Calu3 (cell line): ENCODE measurements around the gene ZNF526. TPM values are rescaled to one million over a fixed set of nuclear protein-coding genes. Genes with fewer than 3 reads are reported as not detected.

Experiments
- BruUV-seq: library from RNA; stranded (reverse); fragments of 400-500 nt; replicated peaks from 2 replicates; lab custom pipeline; 2021; lab: Mats Ljungman, UMichigan
- CTCF ChIA-PET: fragments of 300-600 bp; sonication (Branson Sonifier 250); formaldehyde crosslinking; loops from one replicate; lab custom pipeline; 2022; ENCODE audit warnings: antibody characterized with exemption; lab: Charles Lee
- DNase-seq: peaks from one replicate; pipeline ENCODE4 v3.0.0; 2022
- H3K27ac Mint-ChIP-seq: one replicate; pipeline ENCODE4 v1.8.0; 2022; ENCODE audit warnings: mixed read lengths; ENCODE audit not compliant: unreplicated experiment
- H3K27me3 Mint-ChIP-seq: one replicate; pipeline ENCODE4 v1.8.0; 2022; ENCODE audit warnings: mixed read lengths; ENCODE audit not compliant: unreplicated experiment
- H3K36me3 Mint-ChIP-seq: one replicate; pipeline ENCODE4 v1.8.0; 2022; ENCODE audit warnings: mild to moderate bottlenecking, moderate library complexity, mixed read lengths; ENCODE audit not compliant: insufficient read depth, unreplicated experiment
- H3K4me1 Mint-ChIP-seq: one replicate; pipeline ENCODE4 v1.8.0; 2022; ENCODE audit warnings: mild to moderate bottlenecking, low read depth, mixed read lengths; ENCODE audit not compliant: unreplicated experiment
- H3K4me3 Mint-ChIP-seq: one replicate; pipeline ENCODE4 v1.8.0; 2022; ENCODE audit warnings: mild to moderate bottlenecking, low read depth, moderate library complexity, mixed read lengths; ENCODE audit not compliant: unreplicated experiment
- H3K9me3 Mint-ChIP-seq: one replicate; pipeline ENCODE4 v1.8.0; 2022; ENCODE audit warnings: low read depth, mixed read lengths; ENCODE audit not compliant: unreplicated experiment
- intact Hi-C: fragments of 100-400 bp; cut with micrococcal nuclease; formaldehyde crosslinking; loops from one replicate; pipeline ENCODE4 v1.10.0; 2022; ENCODE audit not compliant: unreplicated experiment
- total RNA-seq: library from RNA; stranded (reverse); gene quantifications from 2 replicates; pipeline ENCODE4 v1.2.3, GENCODE V29; 2022
- TF ChIP-seq, protein P1 (sequence below): fragments of 200-600 bp; IDR thresholded peaks from one replicate; pipeline ENCODE4 v1.8.0; 2022; ENCODE audit warnings: antibody characterized with exemption; ENCODE audit not compliant: unreplicated experiment

The ZNF526 gene
- total RNA-seq, 1 experiment from 2014 or later = 25.4 TPM

DNA sequence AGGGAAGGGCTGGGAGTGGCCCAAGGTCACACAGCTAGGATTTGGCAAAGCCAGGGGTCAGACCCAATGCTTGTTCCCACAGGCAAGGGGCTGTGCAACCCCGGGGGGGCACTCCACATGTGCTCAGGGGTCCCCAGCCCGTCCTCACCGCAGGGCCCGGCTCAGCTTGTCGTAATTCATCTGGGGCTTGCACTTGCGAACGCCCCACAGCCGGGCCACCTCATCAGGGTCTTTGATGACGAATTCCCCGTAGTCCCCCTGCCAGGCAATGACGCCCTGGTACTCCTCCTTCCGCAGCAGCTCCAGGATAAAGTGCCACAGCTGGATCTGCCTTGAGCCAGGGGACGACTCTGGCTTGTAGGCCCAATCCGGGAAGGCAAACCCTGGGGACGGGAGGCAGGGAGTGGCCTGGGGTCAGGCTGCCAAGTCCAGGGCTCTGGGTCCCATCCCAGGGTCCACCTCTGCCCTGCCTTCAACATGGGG, 30.1 kb downstream of the ZNF526 start:
- peaks cover 35% of the 10 kb centered on the region for H3K4me1 Mint-ChIP-seq
- no peak overlapping the region for H3K27ac Mint-ChIP-seq
- TF ChIP-seq, protein P1, sequence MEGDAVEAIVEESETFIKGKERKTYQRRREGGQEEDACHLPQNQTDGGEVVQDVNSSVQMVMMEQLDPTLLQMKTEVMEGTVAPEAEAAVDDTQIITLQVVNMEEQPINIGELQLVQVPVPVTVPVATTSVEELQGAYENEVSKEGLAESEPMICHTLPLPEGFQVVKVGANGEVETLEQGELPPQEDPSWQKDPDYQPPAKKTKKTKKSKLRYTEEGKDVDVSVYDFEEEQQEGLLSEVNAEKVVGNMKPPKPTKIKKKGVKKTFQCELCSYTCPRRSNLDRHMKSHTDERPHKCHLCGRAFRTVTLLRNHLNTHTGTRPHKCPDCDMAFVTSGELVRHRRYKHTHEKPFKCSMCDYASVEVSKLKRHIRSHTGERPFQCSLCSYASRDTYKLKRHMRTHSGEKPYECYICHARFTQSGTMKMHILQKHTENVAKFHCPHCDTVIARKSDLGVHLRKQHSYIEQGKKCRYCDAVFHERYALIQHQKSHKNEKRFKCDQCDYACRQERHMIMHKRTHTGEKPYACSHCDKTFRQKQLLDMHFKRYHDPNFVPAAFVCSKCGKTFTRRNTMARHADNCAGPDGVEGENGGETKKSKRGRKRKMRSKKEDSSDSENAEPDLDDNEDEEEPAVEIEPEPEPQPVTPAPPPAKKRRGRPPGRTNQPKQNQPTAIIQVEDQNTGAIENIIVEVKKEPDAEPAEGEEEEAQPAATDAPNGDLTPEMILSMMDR = no peak
- CTCF ChIA-PET = no interaction called here
- no TSS peak for BruUV-seq
- H3K27me3 Mint-ChIP-seq = no peaks in the 10 kb centered on the region
- H3K36me3 Mint-ChIP-seq = peaks cover 80% of the 10 kb centered on the region
- intact Hi-C loops = no loop called here
- DNase-seq = no peak
- no peaks in the 10 kb centered on the region for H3K9me3 Mint-ChIP-seq
- no peak overlapping the region for H3K4me3 Mint-ChIP-seq

GRCh38 chr19:42250666-42251531, 30.8 kb downstream of the ZNF526 start:
- H3K27ac Mint-ChIP-seq = peak overlapping the region; percentile 92
- TF ChIP-seq, protein P1 = no peak
- peaks cover 84% of the 10 kb centered on the region for H3K36me3 Mint-ChIP-seq
- H3K4me3 Mint-ChIP-seq = peak overlapping the region; percentile 92
- H3K9me3 Mint-ChIP-seq = no peaks in the 10 kb centered on the region
- CTCF ChIA-PET = interaction anchor here (0.7 kb wide), 2 partner anchors 27 to 130 kb away, joined by 3 read pairs; no protein-coding TSS in a partner anchor
- BruUV-seq = TSS peak; percentile 3
- no peak for DNase-seq
- H3K27me3 Mint-ChIP-seq = no peaks in the 10 kb centered on the region
- H3K4me1 Mint-ChIP-seq = peaks cover 33% of the 10 kb centered on the region
- intact Hi-C loops = no loop called here

- Mint-ChIP-seq H3K4me3 (peak overlapping the region; percentile 92), H3K27ac (peak overlapping the region; percentile 92), H3K27me3 (no peaks in the 10 kb centered on the region), H3K4me1 (peaks cover 33% of the 10 kb centered on the region), H3K9me3 (no peaks in the 10 kb centered on the region), H3K36me3 (peaks cover 79% of the 10 kb centered on the region)
- CTCF ChIA-PET = interaction anchor here (0.6 to 1.4 kb wide), 4 partner anchors 9 to 130 kb away, joined by 3 to 5 read pairs (median 4); no protein-coding TSS in a partner anchor
- no TSS peak for BruUV-seq
- intact Hi-C loops = no loop called here
- TF ChIP-seq, protein P1 = no peak
- DNase-seq = no peak
Measured at GRCh38 chr19:42251572-42252358, 31.7 kb downstream of the ZNF526 start.
